ENCODE results near the gene HEXIM2. TPM values are rescaled to one million over a fixed set of nuclear protein-coding genes. Genes with fewer than 3 reads are reported as not detected.

The HEXIM2 gene
- total and polyA plus RNA-seq, 2 of the 13 experiments (the other 11 are each of a cell fraction or from before 2014, with no cell fraction given), result 27.1 to 32.4 TPM

DNA sequence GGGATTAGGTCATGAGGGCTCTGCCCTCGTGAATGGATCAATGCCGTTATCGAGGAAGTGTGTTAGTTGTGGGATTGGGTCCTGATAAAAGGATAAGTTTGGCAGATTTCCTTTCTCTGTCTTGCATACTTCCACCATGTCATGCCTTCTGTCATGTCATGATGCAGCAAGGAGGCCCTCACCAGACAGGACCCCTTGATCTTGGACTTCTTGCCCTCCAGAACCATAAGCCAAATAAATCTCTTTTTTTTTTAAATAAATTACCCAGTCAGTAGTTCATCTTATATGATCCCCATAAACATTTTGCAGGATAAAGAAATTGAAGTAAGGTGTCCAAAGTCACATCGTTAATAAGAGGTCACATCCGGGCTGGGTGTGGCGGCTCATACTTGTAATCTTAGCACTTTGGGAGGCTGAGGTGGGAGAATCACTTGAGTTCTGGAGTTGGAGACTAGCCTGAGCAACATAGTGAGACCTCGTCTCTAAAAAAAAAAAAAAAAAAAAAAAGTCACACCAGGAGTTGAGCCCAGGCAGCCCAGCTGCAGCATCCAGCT, 25.2 kb downstream of the HEXIM2 start (continued):
- TF ChIP-seq ZNF33A (CRISPR knock-in tag; IDR thresholded peaks at IDR 0.05; ENCODE audit: borderline replicate concordance), result no peak

- in situ Hi-C loops (cut with HindIII; ENCODE audit: extremely low pct_ligation_motif_present, low pct_unique_long_range_greater_than_20kb), result no loop called here
- no peak for TF ChIP-seq ZNF318 (CRISPR knock-in tag; IDR thresholded peaks at IDR 0.05)
- TF ChIP-seq SP2 (CRISPR knock-in tag; IDR thresholded peaks at IDR 0.05), result no peak
- no peak for TF ChIP-seq ZBTB1 (CRISPR knock-in tag; IDR thresholded peaks at IDR 0.05; ENCODE audit: borderline replicate concordance)
- TF ChIP-seq ZNF703 (CRISPR knock-in tag; IDR thresholded peaks at IDR 0.05; ENCODE audit: borderline replicate concordance), result no peak
- no peak for TF ChIP-seq EZH2 (conservative IDR thresholded peaks at IDR 0.05; ENCODE audit: low read depth, low read length)
- TF ChIP-seq, protein P1, sequence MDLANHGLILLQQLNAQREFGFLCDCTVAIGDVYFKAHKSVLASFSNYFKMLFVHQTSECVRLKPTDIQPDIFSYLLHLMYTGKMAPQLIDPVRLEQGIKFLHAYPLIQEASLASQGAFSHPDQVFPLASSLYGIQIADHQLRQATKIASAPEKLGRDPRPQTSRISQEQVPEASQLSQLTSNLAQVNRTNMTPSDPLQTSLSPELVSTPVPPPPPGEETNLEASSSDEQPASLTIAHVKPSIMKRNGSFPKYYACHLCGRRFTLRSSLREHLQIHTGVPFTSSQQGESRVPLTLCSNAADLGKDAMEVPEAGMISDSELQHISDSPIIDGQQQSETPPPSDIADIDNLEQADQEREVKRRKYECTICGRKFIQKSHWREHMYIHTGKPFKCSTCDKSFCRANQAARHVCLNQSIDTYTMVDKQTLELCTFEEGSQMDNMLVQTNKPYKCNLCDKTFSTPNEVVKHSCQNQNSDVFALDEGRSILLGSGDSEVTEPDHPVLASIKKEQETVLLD (CRISPR knock-in tag; IDR thresholded peaks at IDR 0.05; ENCODE audit: low read depth), result no peak
- TF ChIP-seq SNRNP70 (IDR thresholded peaks at IDR 0.05; ENCODE audit: low read depth, low read length), result no peak
- no peak for TF ChIP-seq ELF1 (CRISPR knock-in tag; IDR thresholded peaks at IDR 0.05)
- TF ChIP-seq ZNF598 (CRISPR knock-in tag; IDR thresholded peaks at IDR 0.05; ENCODE audit: borderline replicate concordance), result no peak
- TF ChIP-seq ZNF510 (CRISPR knock-in tag; IDR thresholded peaks at IDR 0.05; ENCODE audit: low read depth), result no peak
- no peak for TF ChIP-seq SRY (CRISPR knock-in tag; IDR thresholded peaks at IDR 0.05)
- TF ChIP-seq MXD4 (CRISPR knock-in tag; IDR thresholded peaks at IDR 0.05), result no peak
These were observed 27.3 kb downstream of the HEXIM2 start for GRCh38 chr17:45189009-45189408.

More at GRCh38 chr17:45189009-45189408, 27.3 kb downstream of the HEXIM2 start:
- H4K20me1 ChIP-seq (ENCODE audit: insufficient read depth, low read length), result no peaks in the 10 kb centered on the region
- H3K79me2 ChIP-seq (ENCODE audit: insufficient read depth, low read length), result no peaks in the 10 kb centered on the region
- no TSS peak for BruUV-seq (replicated peaks)
- H3K36me3 ChIP-seq (replicated peaks in 1 of 2; ENCODE audit: control insufficient read depth in 1 of 2, insufficient read depth in 2 of 2, low read length in 2 of 2), result no peaks in the 10 kb centered on the region
- no peaks in the 10 kb centered on the region for H3K27me3 ChIP-seq (ENCODE audit: control insufficient read depth in 1 of 2, insufficient read depth in 2 of 2, low read length in 2 of 2)
- H3K4me3 ChIP-seq (replicated peaks in 1 of 3; ENCODE audit: insufficient read depth in 1 of 3, low read depth in 2 of 3, low read length in 3 of 3), result no peak overlapping the region
- DNase-seq (ENCODE audit: low spot score), result no peak
- ChIA-PET POLR2A (interaction anchor here (1.2 to 4.2 kb wide), 3 partner anchors 17 to 40 kb away, joined by 5 to 36 read pairs (median 9); partner anchors contain the start of genes HEXIM1 and HEXIM2), CTCF (ENCODE audit: low intra/inter-chr PET ratio, low total read pairs) (no interaction called here)
- WGBS (ENCODE audit: low lambda C conversion rate), result 56% methylated on average over 2 of the region's 2 CpGs
- H3K4me2 ChIP-seq (ENCODE audit: low read depth, low read length), result no peak overlapping the region
- H3K9me3 ChIP-seq (ENCODE audit: low read length), result no peaks in the 10 kb centered on the region
- H3K27ac ChIP-seq (ENCODE audit: extremely low read length, insufficient read depth, low read length), result no peak overlapping the region
- no peak for FAIRE-seq
- H2AFZ ChIP-seq (ENCODE audit: low read length), result no peak overlapping the region
- no peak overlapping the region for H3K9ac ChIP-seq (ENCODE audit: insufficient read depth, low read depth, low read length)
- H3K4me1 ChIP-seq (ENCODE audit: insufficient read depth, low read length), result peaks cover 54% of the 10 kb centered on the region
- ATAC-seq, result no peak
- intact Hi-C loops (cut with micrococcal nuclease; ENCODE audit: unreplicated experiment), result no loop called here
